BJ (cell line): ENCODE results near the gene SUN5. TPM values are rescaled to one million over a fixed set of nuclear protein-coding genes. Genes with fewer than 3 reads are reported as not detected.

Source experiments
- CTCF ChIA-PET: fragments of 350-600 bp; formaldehyde crosslinking; extraction: SDS; loops from one replicate; lab custom pipeline; 2021; ENCODE audit warnings: antibody characterized with exemption, inconsistent platforms; lab: Yijun Ruan, JAX
- POLR2A ChIA-PET: fragments of 300-600 bp; sonication (Branson Sonifier 250); formaldehyde crosslinking; extraction: SDS; loops from one replicate; lab custom pipeline; 2021; ENCODE audit warnings: antibody characterized with exemption; lab: Charles Lee
- DNase-seq: peaks from one replicate; pipeline ENCODE4 v3.0.0-alpha.2; 2011; ENCODE audit warnings: low read depth
- H3K27me3 ChIP-seq: 2 replicates; pipeline ENCODE4 v1.6.0; 2011; ENCODE audit warnings: low read length; ENCODE audit not compliant: control insufficient read depth, insufficient read depth
- H3K36me3 ChIP-seq: 2 replicates; pipeline ENCODE4 v1.5.1; 2011; ENCODE audit warnings: low read length; ENCODE audit not compliant: control insufficient read depth, insufficient read depth
- H3K4me3 ChIP-seq: 2 replicates; pipeline ENCODE4 v1.5.1; 2011; ENCODE audit warnings: low read depth, mild to moderate bottlenecking, control low read depth, low read length
- CTCF ChIP-seq: IDR thresholded peaks from 2 replicates; pipeline ENCODE4 v1.5.1; 2011; ENCODE audit warnings: low read depth, mild to moderate bottlenecking, control low read depth, inconsistent platforms, low read length, moderate library complexity; ENCODE audit not compliant: insufficient read depth
- polyA plus RNA-seq: library from polyadenylated mRNA; depleted of rRNA; stranded (reverse); fragments of >200 nt; gene quantifications from 2 replicates; pipeline ENCODE4 v1.2.3, GENCODE V29; 2011

SUN5 gene
- polyA plus RNA-seq, 1 experiment, result not detected

GRCh38 chr20:33030569-33030968, 26.3 kb upstream of the SUN5 start:
- CTCF ChIA-PET, result no interaction called here
- Histone ChIP-seq H3K27me3 (0 out of 2 replicates have a peak, but pooled peaks cover 2% of the 10 kb centered on the region), H3K36me3 (no peaks in the 10 kb centered on the region), H3K4me3 (no peak overlapping the region)
- TF ChIP-seq CTCF, result no peak
- DNase-seq, result no peak
- POLR2A ChIA-PET, result no interaction called here

GRCh38 chr20:33030076-33030475, 25.8 kb upstream of the SUN5 start:
- Histone ChIP-seq H3K4me3 (no peak overlapping the region), H3K27me3 (0 out of 2 replicates have a peak, but pooled peaks cover 2% of the 10 kb centered on the region), H3K36me3 (no peaks in the 10 kb centered on the region)
- ChIA-PET POLR2A (no interaction called here), CTCF (no interaction called here)
- TF ChIP-seq CTCF, result no peak
- no peak for DNase-seq

GRCh38 chr20:33028875-33029274, 24.6 kb upstream of the SUN5 start:
- no peak for TF ChIP-seq CTCF
- no peaks in the 10 kb centered on the region for H3K36me3 ChIP-seq
- H3K27me3 ChIP-seq, result 0 out of 2 replicates have a peak, but pooled peaks cover 2% of the 10 kb centered on the region
- DNase-seq, result no peak
- POLR2A ChIA-PET, result no interaction called here
- no peak overlapping the region for H3K4me3 ChIP-seq
- CTCF ChIA-PET, result no interaction called here

- no peak for DNase-seq
Measured at GRCh38 chr20:33027769-33028751, 23.8 kb upstream of the SUN5 start.

More at GRCh38 chr20:33027769-33028751, 23.8 kb upstream of the SUN5 start:
- no peak for TF ChIP-seq CTCF
- Histone ChIP-seq H3K27me3 (0 out of 2 replicates have a peak, but pooled peaks cover 2% of the 10 kb centered on the region), H3K4me3 (no peak overlapping the region), H3K36me3 (no peaks in the 10 kb centered on the region)
- ChIA-PET CTCF (no interaction called here), POLR2A (no interaction called here)
